T-cell (primary cell): ENCODE data around the gene COL1A1. TPM values are rescaled to one million over a fixed set of nuclear protein-coding genes. Genes with fewer than 3 reads are reported as not detected.

Experiments used
- ATAC-seq, 4 experiments: fragments of 200-7000 bp in 3 of 4; fragments of 150-1000 bp in 1 of 4; cut with Tn5 transposase; replicated peaks in 1 of 4; 1 replicate in 3 of 4; 2 replicates in 1 of 4; pipeline ENCODE4 v1.10.0; 2021; ENCODE audit warnings: moderate library complexity in 3 of 4, mild to moderate bottlenecking in 2 of 4, moderate number of reproducible peaks in 1 of 4
- CTCF ChIA-PET, 2 donors: fragments of 300-600 bp; sonication (Branson Sonifier 250); formaldehyde crosslinking; loops; one replicate each; lab custom pipeline; 2022; ENCODE audit warnings: antibody characterized with exemption in 2 of 2; lab: Charles Lee
- POLR2A ChIA-PET, 2 donors: fragments of 300-600 bp; sonication (Branson Sonifier 250); formaldehyde crosslinking; loops; one replicate each; lab custom pipeline; 2022; ENCODE audit warnings: antibody characterized with exemption in 2 of 2; lab: Charles Lee
- DNase-seq, 35 experiments: peaks; one replicate each; pipeline versions ENCODE4 v3.0.0 to v3.0.0-alpha.2; 2013 to 2023
- H3K27ac ChIP-seq: one replicate; pipeline ENCODE4 v1.5.1; 2013; ENCODE audit warnings: low read length
- H3K27me3 ChIP-seq, 2 experiments: replicated peaks in 1 of 2; 1 replicate in 1 of 2; 2 replicates in 1 of 2; pipeline versions ENCODE4 v1.6.1 to v1.7.0; 2013; ENCODE audit warnings: low read length in 1 of 2, mixed read lengths in 1 of 2; ENCODE audit not compliant: control insufficient read depth in 2 of 2, insufficient read depth in 2 of 2; ENCODE audit errors: extremely low read depth in 1 of 2
- H3K36me3 ChIP-seq, 2 donors: 1 replicate in 1 of 2; 2 replicates in 1 of 2; pipeline versions ENCODE4 v1.6.1 to v1.7.0; 2013; ENCODE audit warnings: low read length in 1 of 2; ENCODE audit not compliant: control insufficient read depth in 2 of 2, insufficient read depth in 1 of 2; ENCODE audit errors: extremely low read depth in 1 of 2
- H3K4me1 ChIP-seq, 2 experiments: 1 replicate in 1 of 2; 2 replicates in 1 of 2; pipeline versions ENCODE4 v1.6.1 to v1.7.0; 2013; ENCODE audit warnings: low read length in 2 of 2, mixed read lengths in 1 of 2; ENCODE audit not compliant: insufficient read depth in 2 of 2, control insufficient read depth in 1 of 2; ENCODE audit errors: extremely low read depth in 1 of 2
- H3K4me3 ChIP-seq, 2 donors: 1 replicate in 1 of 2; 2 replicates in 1 of 2; pipeline versions ENCODE4 v1.5.1 to v1.7.0; 2013; ENCODE audit warnings: mild to moderate bottlenecking in 2 of 2, low read length in 1 of 2, moderate library complexity in 1 of 2; ENCODE audit not compliant: control insufficient read depth in 1 of 2; ENCODE audit errors: extremely low read depth in 1 of 2
- H3K9me3 ChIP-seq: 2 replicates; pipeline ENCODE4 v1.7.0; 2013
- H3K27ac Mint-ChIP-seq, 2 donors: one replicate each; pipeline ENCODE4 v1.8.0; 2020 to 2021; ENCODE audit warnings: mild to moderate bottlenecking in 2 of 2, mixed read lengths in 2 of 2
- H3K27me3 Mint-ChIP-seq, 2 donors: one replicate each; pipeline ENCODE4 v1.8.0; 2021 to 2022; ENCODE audit warnings: mixed read lengths in 2 of 2
- H3K36me3 Mint-ChIP-seq: one replicate; pipeline ENCODE4 v1.8.0; 2021; ENCODE audit warnings: mixed read lengths
- H3K4me1 Mint-ChIP-seq, 3 donors: one replicate each; pipeline ENCODE4 v1.8.0; 2020 to 2022; ENCODE audit warnings: mixed read lengths in 3 of 3, mild to moderate bottlenecking in 1 of 3
- H3K4me3 Mint-ChIP-seq, 3 donors: one replicate each; pipeline ENCODE4 v1.8.0; 2020 to 2022; ENCODE audit warnings: mild to moderate bottlenecking in 3 of 3, mixed read lengths in 3 of 3, moderate library complexity in 3 of 3
- H3K9me3 Mint-ChIP-seq, 3 donors: one replicate each; pipeline ENCODE4 v1.8.0; 2020 to 2022; ENCODE audit warnings: mixed read lengths in 3 of 3
- WGBS: methylation state at CpG from one replicate; pipeline ENCODE4 v1.1.5; 2013; ENCODE audit warnings: missing lambda C conversion rate; ENCODE audit not compliant: insufficient coverage; 5-methylcytosine and 5-hydroxymethylcytosine counted together
- total RNA-seq, 35 experiments: library from RNA in 6 of 35; stranded (reverse) in 6 of 35; fragments of 120-200 nt in 1 of 35; gene quantifications; one replicate each; pipeline versions ENCODE4 v1.2.1 to v1.2.4 and lab custom pipeline; 2013 to 2026

Gene COL1A1
- total RNA-seq, 5 donors from 2014 or later (not counting 1 experiment from before 2014, with no cell fraction given): 4.1 to 21.0 (median 6.6) TPM

DNA sequence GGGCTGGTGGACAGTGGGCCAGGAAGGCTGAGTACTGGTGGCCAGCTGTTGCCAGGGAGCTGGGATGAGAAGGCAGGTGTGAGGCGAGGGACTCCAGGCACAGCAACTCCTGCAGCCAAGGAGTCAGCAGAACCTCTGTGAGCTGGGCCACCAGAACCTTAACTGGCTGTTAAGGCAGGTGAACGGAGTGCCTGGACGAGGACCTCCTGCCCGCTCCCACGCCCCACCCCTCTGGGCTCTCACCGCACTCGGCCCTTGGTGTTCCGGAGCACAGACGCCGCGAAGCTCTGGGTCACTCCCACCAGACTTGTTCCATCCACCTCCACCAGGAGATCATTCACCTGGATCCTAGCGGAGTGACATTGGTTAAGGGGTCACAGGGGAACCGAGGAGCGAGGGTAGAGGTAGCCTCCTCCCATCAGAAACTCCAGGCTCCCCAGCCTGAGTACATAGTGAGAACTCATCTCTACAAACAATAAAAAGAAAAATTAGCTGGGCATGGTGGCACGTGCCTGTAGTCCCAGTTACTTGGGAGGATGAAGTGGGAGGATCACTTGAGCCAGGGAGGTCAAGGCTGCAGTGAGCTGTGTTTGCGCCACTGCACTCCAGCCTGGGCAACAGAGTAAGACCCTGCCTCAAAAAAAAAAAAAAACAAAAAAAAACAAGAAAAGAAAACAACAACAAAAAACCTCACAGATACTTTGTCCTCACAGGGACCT, 60.2 kb downstream of the COL1A1 start:
- H3K9me3 ChIP-seq: no peaks in the 10 kb centered on the region
- peaks cover 66% of the 10 kb centered on the region for H3K36me3 Mint-ChIP-seq
- peak overlapping the region; percentile 96 to 97 for H3K27ac Mint-ChIP-seq
- H3K4me3 ChIP-seq: no peak overlapping the region
- peaks cover 71 to 80% (median 78%) of the 10 kb centered on the region in 3 donors for H3K4me1 Mint-ChIP-seq
- POLR2A ChIA-PET: interaction anchor here in 1 of 2 donors (0.7 kb wide), 1 partner anchor 57 kb away, joined by 3 read pairs; no protein-coding TSS in a partner anchor
- WGBS: 89% methylated on average over 1 of the region's 16 CpGs
- ATAC-seq (no peak), DNase-seq (no peak)
- no peaks in the 10 kb centered on the region for H3K27me3 Mint-ChIP-seq
- CTCF ChIA-PET: interaction anchor here (1.2 to 1.7 kb wide), 3 partner anchors 11 to 21 kb away, joined by 4 to 7 read pairs (median 6); no protein-coding TSS in a partner anchor
- H3K4me3 Mint-ChIP-seq: peak overlapping the region; percentile 55 to 73 (median 59)
- no peaks in the 10 kb centered on the region for H3K9me3 Mint-ChIP-seq
- peak overlapping the region; percentile 43 for H3K27ac ChIP-seq
- no peaks in the 10 kb centered on the region for H3K27me3 ChIP-seq
- peaks cover 17 to 87% of the 10 kb centered on the region in 2 donors for H3K36me3 ChIP-seq
- peaks cover 14 to 71% of the 10 kb centered on the region in 2 experiments for H3K4me1 ChIP-seq

DNA sequence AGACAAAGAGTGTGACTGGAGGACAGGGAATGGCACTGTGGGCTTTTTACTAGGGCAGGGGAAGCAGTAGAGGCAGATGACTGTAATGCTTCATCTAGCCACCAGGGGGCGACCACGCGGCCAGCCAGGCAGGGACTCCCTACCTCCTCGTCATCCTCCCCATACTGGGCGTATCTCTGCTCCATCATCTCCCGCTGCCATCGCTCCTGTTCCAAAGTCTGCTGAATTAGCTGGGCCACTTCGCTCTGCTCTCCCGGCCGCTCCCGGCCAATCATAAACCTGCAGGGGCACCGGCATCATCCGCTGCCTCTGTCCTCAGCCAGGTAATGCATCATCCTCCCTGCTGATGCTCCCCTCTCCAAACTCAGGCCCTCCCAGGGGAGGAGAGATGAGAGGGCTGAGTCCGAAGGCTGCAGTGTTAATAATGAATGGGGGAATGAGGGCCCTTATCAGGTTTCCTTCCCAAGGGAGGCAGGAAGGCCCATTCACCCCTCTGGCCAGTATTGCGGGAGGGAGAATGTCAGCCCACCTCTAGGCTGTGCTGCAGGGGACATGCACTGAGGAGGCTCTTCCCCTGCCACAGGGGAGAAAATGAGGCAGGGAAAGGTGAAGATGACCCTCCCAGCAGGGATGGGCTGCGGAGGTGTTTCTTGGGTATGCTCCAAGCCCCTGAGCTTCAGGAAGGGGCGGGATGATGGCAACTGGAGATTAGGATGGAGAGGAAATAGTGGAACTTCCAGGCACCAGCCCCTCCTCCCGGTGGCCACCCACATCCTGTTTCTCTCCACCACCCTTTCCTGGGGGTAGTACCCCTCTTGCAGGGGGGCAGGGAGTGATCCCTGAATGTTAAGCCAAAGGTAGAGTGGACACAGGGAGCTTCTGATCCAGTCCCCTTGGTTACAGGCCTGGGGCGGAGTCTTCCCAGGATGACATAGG, 61.2 kb downstream of the COL1A1 start:
- POLR2A ChIA-PET: interaction anchor here in 1 of 2 donors (0.7 kb wide), 1 partner anchor 58 kb away, joined by 3 read pairs; no protein-coding TSS in a partner anchor
- Mint-ChIP-seq H3K4me3 (peak overlapping the region; percentile 54 to 73 (median 55)), H3K36me3 (peaks cover 66% of the 10 kb centered on the region), H3K27ac (peak overlapping the region; percentile 92 to 97), H3K27me3 (no peaks in the 10 kb centered on the region), H3K4me1 (peaks cover 63 to 70% (median 68%) of the 10 kb centered on the region in 3 donors), H3K9me3 (no peaks in the 10 kb centered on the region)
- H3K27me3 ChIP-seq: no peaks in the 10 kb centered on the region
- H3K4me1 ChIP-seq: peaks cover 11 to 62% of the 10 kb centered on the region in 2 experiments
- ATAC-seq (peak; percentile 75 to 86 (median 82)), DNase-seq (peak in 34 of 35 experiments; percentile 60 to 87 (median 74))
- peak overlapping the region; percentile 40 for H3K27ac ChIP-seq
- no peak overlapping the region for H3K4me3 ChIP-seq
- no peaks in the 10 kb centered on the region for H3K9me3 ChIP-seq
- H3K36me3 ChIP-seq: peaks cover 17 to 89% of the 10 kb centered on the region in 2 donors
- WGBS: 28% methylated on average over 13 of the region's 19 CpGs
- CTCF ChIA-PET: interaction anchor here (0.6 to 2.0 kb wide), 10 partner anchors 8 to 46 kb away, joined by 3 to 11 read pairs (median 6); partner anchors contain the start of genes PPP1R9B (in 1 of the 2) and SGCA (in 1 of the 2)

DNA sequence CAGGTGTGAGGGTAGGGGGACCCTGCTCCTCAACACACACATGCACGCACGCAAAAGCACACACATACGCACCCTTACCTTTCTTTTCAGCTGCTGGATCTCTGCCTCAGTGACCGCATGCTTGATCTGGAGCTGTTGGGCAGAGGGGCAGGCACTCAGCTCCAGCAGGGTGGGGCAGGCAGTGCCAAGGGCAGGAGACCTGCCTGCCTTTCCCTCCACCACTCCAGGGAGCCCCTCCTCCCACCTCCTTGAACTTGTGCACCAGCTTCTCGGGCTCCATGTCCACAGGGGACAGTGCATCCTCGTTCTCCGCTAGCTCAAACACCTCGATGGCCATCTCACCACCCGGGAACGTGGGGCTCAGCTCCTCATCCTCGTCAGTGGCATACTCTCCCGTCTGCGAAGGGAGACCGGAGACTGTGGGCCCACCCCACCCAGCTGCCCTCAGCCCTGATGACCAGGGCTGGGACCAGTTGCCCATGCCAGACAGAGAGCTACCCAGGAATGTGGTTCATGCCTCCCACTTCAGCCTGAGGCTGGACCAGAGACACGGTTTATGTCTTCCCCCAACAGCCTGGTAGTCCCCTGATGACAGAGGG, 62.1 kb downstream of the COL1A1 start:
- ChIA-PET POLR2A (interaction anchor here in 1 of 2 donors (0.5 kb wide), 1 partner anchor 75 kb away, joined by 5 read pairs; no protein-coding TSS in a partner anchor), CTCF (interaction anchor here (0.6 to 2.0 kb wide), 10 partner anchors 9 to 45 kb away, joined by 3 to 11 read pairs (median 6); no protein-coding TSS in a partner anchor)
- no peaks in the 10 kb centered on the region for H3K9me3 ChIP-seq
- peak overlapping the region in 1 of 3 donors; percentile 73 for H3K4me3 Mint-ChIP-seq
- H3K27me3 ChIP-seq: no peaks in the 10 kb centered on the region
- ATAC-seq: no peak
- H3K4me1 Mint-ChIP-seq: peaks cover 54 to 61% (median 59%) of the 10 kb centered on the region in 3 donors
- H3K4me3 ChIP-seq: no peak overlapping the region
- no peaks in the 10 kb centered on the region for H3K27me3 Mint-ChIP-seq
- no peaks in the 10 kb centered on the region for H3K9me3 Mint-ChIP-seq
- peaks cover 11 to 52% of the 10 kb centered on the region in 2 experiments for H3K4me1 ChIP-seq
- peaks cover 61% of the 10 kb centered on the region for H3K36me3 Mint-ChIP-seq
- H3K27ac ChIP-seq: no peak overlapping the region
- DNase-seq: no peak
- H3K27ac Mint-ChIP-seq: no peak overlapping the region
- H3K36me3 ChIP-seq: peaks cover 19 to 88% of the 10 kb centered on the region in 2 donors
- WGBS: 90% methylated on average over 12 of the region's 15 CpGs

GRCh38 chr17:50137042-50137441, 64.4 kb downstream of the COL1A1 start:
- no peaks in the 10 kb centered on the region for H3K9me3 ChIP-seq
- CTCF ChIA-PET: interaction anchor here (1.3 to 1.4 kb wide), 2 partner anchors 24 to 25 kb away, joined by 3 read pairs; no protein-coding TSS in a partner anchor
- H3K4me1 ChIP-seq: peaks cover 11 to 30% of the 10 kb centered on the region in 2 experiments
- ATAC-seq (no peak), DNase-seq (no peak)
- 97% methylated on average over 4 of the region's 4 CpGs for WGBS
- peaks cover 48% of the 10 kb centered on the region for H3K36me3 Mint-ChIP-seq
- no peak overlapping the region for H3K27ac ChIP-seq
- peaks cover 38 to 46% (median 42%) of the 10 kb centered on the region in 3 donors for H3K4me1 Mint-ChIP-seq
- peak overlapping the region; percentile 4 to 58 for H3K27ac Mint-ChIP-seq
- H3K9me3 Mint-ChIP-seq: no peaks in the 10 kb centered on the region
- no peaks in the 10 kb centered on the region for H3K27me3 ChIP-seq
- no peaks in the 10 kb centered on the region for H3K27me3 Mint-ChIP-seq
- no peak overlapping the region for H3K4me3 ChIP-seq
- H3K4me3 Mint-ChIP-seq: no peak overlapping the region
- peaks cover 19 to 70% of the 10 kb centered on the region in 2 donors for H3K36me3 ChIP-seq
- POLR2A ChIA-PET: no interaction called here

DNA sequence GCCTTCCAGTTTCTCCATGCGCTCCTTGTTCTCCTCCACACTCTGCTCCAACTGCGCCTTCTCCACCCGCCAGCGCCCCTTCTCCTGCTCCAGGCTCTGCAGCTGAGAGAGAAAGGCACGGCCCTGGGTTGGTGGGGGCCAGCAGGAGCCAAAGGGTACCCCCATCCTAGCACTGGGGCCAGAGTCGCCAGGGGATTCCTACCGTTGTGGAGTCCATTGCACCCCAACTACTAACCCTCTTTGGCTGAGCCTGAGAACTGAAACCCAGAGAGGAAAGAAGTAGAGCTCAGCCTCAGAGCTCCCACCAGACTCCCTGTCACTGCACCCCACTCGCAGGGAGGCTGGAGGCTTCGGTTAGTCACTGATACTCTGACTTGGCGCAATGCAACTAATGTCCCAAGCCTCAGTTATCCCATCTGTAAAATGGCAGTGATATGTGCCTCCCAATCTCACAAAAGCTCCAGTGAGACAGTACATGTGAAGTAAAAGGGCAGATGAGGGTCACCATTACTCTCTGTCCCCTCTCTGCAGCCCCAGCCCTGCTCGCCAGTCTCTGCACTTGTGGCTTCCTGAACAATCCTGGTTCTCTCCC, 65.2 kb downstream of the COL1A1 start:
- no peak overlapping the region for H3K4me3 ChIP-seq
- H3K36me3 Mint-ChIP-seq: peaks cover 42% of the 10 kb centered on the region
- no peaks in the 10 kb centered on the region for H3K9me3 ChIP-seq
- peak overlapping the region in 1 of 2 donors; percentile 58 for H3K27ac Mint-ChIP-seq
- DNase-seq: no peak
- ChIA-PET POLR2A (interaction anchor here in 1 of 2 donors (0.6 kb wide), 1 partner anchor 39 kb away, joined by 6 read pairs; no protein-coding TSS in a partner anchor), CTCF (interaction anchor here (1.3 to 1.4 kb wide), 2 partner anchors 25 to 26 kb away, joined by 3 read pairs; no protein-coding TSS in a partner anchor)
- H3K4me1 Mint-ChIP-seq: peaks cover 34 to 45% (median 42%) of the 10 kb centered on the region in 3 donors
- H3K27me3 ChIP-seq: peaks cover 0 to 6% of the 10 kb centered on the region in 2 experiments
- no peak overlapping the region for H3K27ac ChIP-seq
- WGBS: 83% methylated on average over 2 of the region's 11 CpGs
- H3K36me3 ChIP-seq: peaks cover 19 to 63% of the 10 kb centered on the region in 2 donors
- no peaks in the 10 kb centered on the region for H3K9me3 Mint-ChIP-seq
- H3K4me3 Mint-ChIP-seq: no peak overlapping the region
- H3K4me1 ChIP-seq: peaks cover 11 to 21% of the 10 kb centered on the region in 2 experiments
- peaks cover under 1 to 2% of the 10 kb centered on the region in 2 donors for H3K27me3 Mint-ChIP-seq
- ATAC-seq: no peak
